ENCODE results near the gene PIWIL1.

Gene PIWIL1

DNA sequence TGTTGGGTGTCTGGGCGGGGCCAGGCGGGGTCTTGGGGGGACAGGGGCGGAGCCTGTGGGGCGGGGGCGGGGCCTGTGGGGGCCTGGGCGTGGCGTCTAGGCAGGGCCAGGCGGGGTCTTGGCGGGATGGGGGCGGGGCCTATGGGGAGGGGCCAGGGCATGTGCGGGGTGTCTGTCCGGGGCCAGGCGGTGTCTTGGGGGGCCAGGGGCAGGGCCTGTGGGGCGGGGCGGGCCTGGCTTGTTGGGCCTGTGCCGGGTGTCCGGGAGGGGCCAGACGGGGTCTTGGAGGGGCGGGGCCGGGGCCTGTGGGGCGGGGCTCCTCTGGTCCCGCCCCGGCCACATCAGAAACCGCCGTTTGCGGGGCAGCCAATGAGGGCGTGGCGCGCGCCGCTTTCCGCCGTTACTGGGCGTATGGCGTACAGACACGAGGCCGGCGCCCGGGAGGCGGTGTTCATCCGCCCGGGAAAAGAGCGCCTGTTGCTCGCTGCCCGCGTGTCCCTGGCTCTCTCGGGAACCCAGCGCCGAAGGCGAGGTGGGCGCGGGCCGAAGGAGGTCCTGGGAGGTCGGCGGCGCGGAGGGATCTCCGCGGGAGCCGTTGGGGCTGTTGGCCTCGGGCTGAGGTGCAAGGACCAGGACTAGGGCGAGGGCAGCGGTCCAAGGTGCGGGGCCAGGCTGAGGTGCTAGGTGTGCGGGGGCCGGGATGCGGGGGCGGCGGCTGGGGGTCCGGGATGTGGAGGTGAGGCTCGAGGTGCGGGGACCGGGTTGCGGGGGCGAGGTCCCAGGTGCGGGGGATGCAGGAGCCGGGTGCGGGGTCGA is at the start of gene PIWIL1:
Gene PIWIL1 (plus strand): TSS at position 400 of the 816 bp plus-strand sequence. CDS start 4,705 bp downstream, outside the sequence.
- TF ChIP-seq, protein P1, sequence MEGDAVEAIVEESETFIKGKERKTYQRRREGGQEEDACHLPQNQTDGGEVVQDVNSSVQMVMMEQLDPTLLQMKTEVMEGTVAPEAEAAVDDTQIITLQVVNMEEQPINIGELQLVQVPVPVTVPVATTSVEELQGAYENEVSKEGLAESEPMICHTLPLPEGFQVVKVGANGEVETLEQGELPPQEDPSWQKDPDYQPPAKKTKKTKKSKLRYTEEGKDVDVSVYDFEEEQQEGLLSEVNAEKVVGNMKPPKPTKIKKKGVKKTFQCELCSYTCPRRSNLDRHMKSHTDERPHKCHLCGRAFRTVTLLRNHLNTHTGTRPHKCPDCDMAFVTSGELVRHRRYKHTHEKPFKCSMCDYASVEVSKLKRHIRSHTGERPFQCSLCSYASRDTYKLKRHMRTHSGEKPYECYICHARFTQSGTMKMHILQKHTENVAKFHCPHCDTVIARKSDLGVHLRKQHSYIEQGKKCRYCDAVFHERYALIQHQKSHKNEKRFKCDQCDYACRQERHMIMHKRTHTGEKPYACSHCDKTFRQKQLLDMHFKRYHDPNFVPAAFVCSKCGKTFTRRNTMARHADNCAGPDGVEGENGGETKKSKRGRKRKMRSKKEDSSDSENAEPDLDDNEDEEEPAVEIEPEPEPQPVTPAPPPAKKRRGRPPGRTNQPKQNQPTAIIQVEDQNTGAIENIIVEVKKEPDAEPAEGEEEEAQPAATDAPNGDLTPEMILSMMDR (IDR thresholded peaks at IDR 0.05): no peak

DNA sequence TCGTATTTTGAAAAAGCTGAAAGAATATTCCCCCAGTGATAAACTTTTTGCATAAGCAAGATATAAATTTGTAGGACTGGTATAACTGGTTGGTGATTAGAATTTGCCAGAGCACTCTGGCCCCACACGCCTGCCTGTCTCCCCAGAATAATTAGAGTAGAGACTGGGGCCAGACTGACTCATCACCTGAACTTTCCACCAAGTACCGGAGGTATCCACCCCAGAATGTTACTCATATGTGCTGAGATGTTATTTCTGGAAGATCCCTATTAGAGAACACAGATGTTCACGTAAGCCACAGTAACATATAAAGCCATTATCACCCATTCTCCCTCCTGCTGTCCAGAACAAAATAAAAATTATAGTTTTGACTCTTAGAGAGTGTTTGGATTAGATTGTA is 49.5 kb upstream of the PIWIL1 start:
- TF ChIP-seq, protein P1 (IDR thresholded peaks at IDR 0.05): no peak

DNA sequence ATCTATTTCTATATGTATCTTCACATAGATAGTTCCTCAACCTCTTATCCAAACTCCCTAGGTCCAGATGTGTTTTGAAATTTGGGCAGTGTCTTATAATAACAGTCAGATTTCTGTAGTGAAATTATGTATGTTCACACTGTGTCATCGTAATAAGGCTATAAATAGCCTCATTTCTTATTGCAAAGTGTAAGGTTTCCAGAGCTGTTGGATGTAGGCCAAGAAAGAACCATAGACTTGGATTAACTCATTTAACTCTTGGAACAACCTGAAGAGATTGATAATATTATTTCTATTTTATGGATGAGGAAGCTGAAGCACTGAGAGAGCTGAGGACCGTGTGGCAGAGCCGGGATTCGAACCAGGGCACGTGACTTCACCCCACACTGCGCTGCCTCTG is 49.0 kb upstream of the PIWIL1 start:
- TF ChIP-seq, protein P1 (IDR thresholded peaks at IDR 0.05): no peak

DNA sequence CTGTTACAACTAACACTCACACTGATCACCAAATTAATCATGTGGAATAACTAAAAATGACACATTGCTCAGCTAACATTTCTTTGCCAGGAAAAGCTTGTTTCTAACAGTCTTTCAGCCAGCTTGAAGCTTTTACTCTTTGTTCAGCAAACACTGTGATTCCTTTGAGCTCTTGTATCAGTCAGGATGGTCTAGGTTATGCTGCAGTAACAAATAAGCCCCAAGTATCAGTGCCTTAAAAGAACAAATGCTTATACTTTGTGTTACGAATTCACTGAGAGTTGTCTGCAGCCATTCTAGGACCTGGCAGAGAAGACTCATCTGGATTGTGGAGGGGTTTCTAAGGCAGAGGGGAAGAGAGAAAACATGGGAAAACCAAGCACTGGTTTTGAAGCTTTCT is 47.6 kb upstream of the PIWIL1 start:
- TF ChIP-seq, protein P1 (IDR thresholded peaks at IDR 0.05): no peak

GRCh38 chr12:130298322-130299021 is 39.2 kb upstream of the PIWIL1 start:
- TF ChIP-seq, protein P1 (IDR thresholded peaks at IDR 0.05): no peak

DNA sequence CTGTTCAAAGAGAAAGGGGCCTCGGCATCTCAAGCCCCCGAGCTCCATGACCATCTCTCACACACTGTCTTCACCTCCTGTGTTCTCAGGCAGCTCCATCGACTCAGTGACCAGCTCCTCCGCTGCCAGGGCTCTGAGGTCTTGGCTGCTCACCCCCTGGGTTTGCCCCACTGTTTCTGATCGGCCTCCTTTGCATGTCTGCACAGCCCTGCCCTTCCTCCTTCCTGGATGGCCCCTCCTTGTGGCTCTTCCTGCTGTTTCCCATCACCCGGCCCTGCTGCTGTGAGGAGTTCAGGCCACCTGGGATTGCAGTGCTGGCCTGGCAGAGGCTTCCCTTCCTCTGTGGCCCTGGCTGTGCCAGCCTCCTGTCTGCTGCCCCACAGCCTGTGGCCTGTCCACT is 38.1 kb upstream of the PIWIL1 start:
- TF ChIP-seq, protein P1 (IDR thresholded peaks at IDR 0.05): no peak

- TF ChIP-seq, protein P1 (IDR thresholded peaks at IDR 0.05): no peak
These were observed 37.6 kb upstream of the PIWIL1 start for GRCh38 chr12:130300090-130300489.
